Measurements from ENCODE around the gene TMEM272. TPM values are rescaled to one million over a fixed set of nuclear protein-coding genes. Genes with fewer than 3 reads are reported as not detected.

The TMEM272 gene
- total RNA-seq, 1 experiment from 2014 or later: not detected

GRCh38 chr13:51879133-51879532, 34.2 kb upstream of the TMEM272 start:
- CTCF ChIA-PET: no interaction called here
- no TSS peak for BruUV-seq (replicated peaks)
- Mint-ChIP-seq H3K4me3 (ENCODE audit: low read depth, unreplicated experiment) (no peak overlapping the region), H3K27ac (ENCODE audit: unreplicated experiment) (no peak overlapping the region), H3K27me3 (ENCODE audit: unreplicated experiment) (peaks cover 35% of the 10 kb centered on the region), H3K36me3 (ENCODE audit: insufficient read depth, unreplicated experiment) (no peaks in the 10 kb centered on the region), H3K9me3 (ENCODE audit: low read depth, unreplicated experiment) (no peaks in the 10 kb centered on the region), H3K4me1 (ENCODE audit: low read depth, unreplicated experiment) (no peaks in the 10 kb centered on the region)
- TF ChIP-seq, protein P1, sequence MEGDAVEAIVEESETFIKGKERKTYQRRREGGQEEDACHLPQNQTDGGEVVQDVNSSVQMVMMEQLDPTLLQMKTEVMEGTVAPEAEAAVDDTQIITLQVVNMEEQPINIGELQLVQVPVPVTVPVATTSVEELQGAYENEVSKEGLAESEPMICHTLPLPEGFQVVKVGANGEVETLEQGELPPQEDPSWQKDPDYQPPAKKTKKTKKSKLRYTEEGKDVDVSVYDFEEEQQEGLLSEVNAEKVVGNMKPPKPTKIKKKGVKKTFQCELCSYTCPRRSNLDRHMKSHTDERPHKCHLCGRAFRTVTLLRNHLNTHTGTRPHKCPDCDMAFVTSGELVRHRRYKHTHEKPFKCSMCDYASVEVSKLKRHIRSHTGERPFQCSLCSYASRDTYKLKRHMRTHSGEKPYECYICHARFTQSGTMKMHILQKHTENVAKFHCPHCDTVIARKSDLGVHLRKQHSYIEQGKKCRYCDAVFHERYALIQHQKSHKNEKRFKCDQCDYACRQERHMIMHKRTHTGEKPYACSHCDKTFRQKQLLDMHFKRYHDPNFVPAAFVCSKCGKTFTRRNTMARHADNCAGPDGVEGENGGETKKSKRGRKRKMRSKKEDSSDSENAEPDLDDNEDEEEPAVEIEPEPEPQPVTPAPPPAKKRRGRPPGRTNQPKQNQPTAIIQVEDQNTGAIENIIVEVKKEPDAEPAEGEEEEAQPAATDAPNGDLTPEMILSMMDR (IDR thresholded peaks at IDR 0.05; ENCODE audit: unreplicated experiment): no peak
- no peak for DNase-seq
- intact Hi-C loops (cut with micrococcal nuclease; ENCODE audit: unreplicated experiment): no loop called here

DNA sequence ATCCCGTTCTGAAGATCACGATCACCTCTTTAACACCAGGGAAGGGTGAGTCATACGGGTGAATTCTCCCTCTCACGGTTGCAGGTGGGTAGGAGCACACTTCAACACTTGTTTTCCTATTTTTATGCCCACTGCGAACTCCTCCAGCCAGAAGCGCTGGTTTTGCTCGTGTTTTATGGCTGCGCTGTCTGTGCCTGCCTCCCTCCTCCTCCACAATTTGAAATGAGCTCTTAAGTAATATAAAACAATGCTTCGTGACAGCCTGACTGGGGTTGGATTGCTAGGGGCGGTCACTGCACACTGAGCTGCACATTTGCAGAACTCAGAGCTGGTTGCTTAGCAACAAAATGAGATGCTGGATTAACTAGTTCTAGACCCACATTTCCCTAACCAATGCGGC, 29.7 kb upstream of the TMEM272 start:
- BruUV-seq (replicated peaks): no TSS peak
- TF ChIP-seq, protein P1 (IDR thresholded peaks at IDR 0.05; ENCODE audit: unreplicated experiment): no peak
- no peak for DNase-seq
- Mint-ChIP-seq H3K36me3 (ENCODE audit: insufficient read depth, unreplicated experiment) (no peaks in the 10 kb centered on the region), H3K9me3 (ENCODE audit: low read depth, unreplicated experiment) (no peaks in the 10 kb centered on the region), H3K27ac (ENCODE audit: unreplicated experiment) (no peak overlapping the region), H3K4me3 (ENCODE audit: low read depth, unreplicated experiment) (no peak overlapping the region), H3K27me3 (ENCODE audit: unreplicated experiment) (peaks cover 40% of the 10 kb centered on the region), H3K4me1 (ENCODE audit: low read depth, unreplicated experiment) (no peaks in the 10 kb centered on the region)
- CTCF ChIA-PET: no interaction called here
- intact Hi-C loops (cut with micrococcal nuclease; ENCODE audit: unreplicated experiment): no loop called here

GRCh38 chr13:51873837-51874236, 28.9 kb upstream of the TMEM272 start:
- no peaks in the 10 kb centered on the region for H3K9me3 Mint-ChIP-seq (ENCODE audit: low read depth, unreplicated experiment)
- intact Hi-C loops (cut with micrococcal nuclease; ENCODE audit: unreplicated experiment): no loop called here
- no peaks in the 10 kb centered on the region for H3K36me3 Mint-ChIP-seq (ENCODE audit: insufficient read depth, unreplicated experiment)
- peaks cover 34% of the 10 kb centered on the region for H3K27me3 Mint-ChIP-seq (ENCODE audit: unreplicated experiment)
- no peak overlapping the region for H3K4me3 Mint-ChIP-seq (ENCODE audit: low read depth, unreplicated experiment)
- DNase-seq: no peak
- H3K27ac Mint-ChIP-seq (ENCODE audit: unreplicated experiment): no peak overlapping the region
- CTCF ChIA-PET: no interaction called here
- no TSS peak for BruUV-seq (replicated peaks)
- H3K4me1 Mint-ChIP-seq (ENCODE audit: low read depth, unreplicated experiment): no peaks in the 10 kb centered on the region
- TF ChIP-seq, protein P1 (IDR thresholded peaks at IDR 0.05; ENCODE audit: unreplicated experiment): no peak

DNA sequence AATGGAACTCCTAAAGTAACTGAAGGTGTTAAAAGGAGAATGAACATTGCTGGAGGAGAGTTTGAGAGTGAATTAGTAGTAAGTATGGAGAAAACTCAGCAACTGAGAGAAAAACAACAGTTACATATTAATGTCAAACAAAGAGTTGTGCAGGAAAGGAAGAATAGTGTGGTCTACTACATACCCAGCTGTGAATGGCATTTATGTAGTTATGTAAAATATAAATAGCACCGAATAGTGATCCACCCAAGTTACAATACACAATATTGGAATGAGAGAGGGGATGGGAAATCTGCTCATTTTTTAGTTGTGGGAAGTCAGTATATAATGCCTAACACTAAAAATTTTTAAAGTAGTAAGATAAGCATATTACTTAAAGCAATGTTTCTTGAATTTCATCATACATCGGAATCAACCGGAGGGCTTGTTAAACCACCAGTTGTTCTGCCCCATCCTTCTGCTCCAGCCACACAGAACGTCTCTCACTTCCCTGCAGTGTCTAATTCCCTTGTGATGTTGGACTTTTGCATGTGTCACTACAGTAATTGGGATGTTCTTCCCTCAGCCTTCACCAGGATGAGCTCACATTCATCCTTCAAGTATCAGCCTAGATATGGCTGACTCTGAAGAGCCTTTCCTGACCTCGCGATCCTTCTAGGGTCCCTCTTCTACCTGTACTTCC, 28.3 kb upstream of the TMEM272 start:
- H3K36me3 Mint-ChIP-seq (ENCODE audit: insufficient read depth, unreplicated experiment): no peaks in the 10 kb centered on the region
- TF ChIP-seq, protein P1 (IDR thresholded peaks at IDR 0.05; ENCODE audit: unreplicated experiment): no peak
- no peaks in the 10 kb centered on the region for H3K4me1 Mint-ChIP-seq (ENCODE audit: low read depth, unreplicated experiment)
- BruUV-seq (replicated peaks): no TSS peak
- intact Hi-C loops (cut with micrococcal nuclease; ENCODE audit: unreplicated experiment): no loop called here
- CTCF ChIA-PET: no interaction called here
- no peak for DNase-seq
- no peaks in the 10 kb centered on the region for H3K9me3 Mint-ChIP-seq (ENCODE audit: low read depth, unreplicated experiment)
- no peak overlapping the region for H3K27ac Mint-ChIP-seq (ENCODE audit: unreplicated experiment)
- peaks cover 34% of the 10 kb centered on the region for H3K27me3 Mint-ChIP-seq (ENCODE audit: unreplicated experiment)
- no peak overlapping the region for H3K4me3 Mint-ChIP-seq (ENCODE audit: low read depth, unreplicated experiment)
